HG02885 (cell line): ENCODE measurements around the gene GPR158.

Experiments used
- ATAC-seq: cut with Tn5 transposase; IDR thresholded peaks from one replicate; pipeline ENCODE4 v1.9.1; 2021; ENCODE audit warnings: mild to moderate bottlenecking; ENCODE audit not compliant: unreplicated experiment, poor library complexity

The GPR158 gene

DNA sequence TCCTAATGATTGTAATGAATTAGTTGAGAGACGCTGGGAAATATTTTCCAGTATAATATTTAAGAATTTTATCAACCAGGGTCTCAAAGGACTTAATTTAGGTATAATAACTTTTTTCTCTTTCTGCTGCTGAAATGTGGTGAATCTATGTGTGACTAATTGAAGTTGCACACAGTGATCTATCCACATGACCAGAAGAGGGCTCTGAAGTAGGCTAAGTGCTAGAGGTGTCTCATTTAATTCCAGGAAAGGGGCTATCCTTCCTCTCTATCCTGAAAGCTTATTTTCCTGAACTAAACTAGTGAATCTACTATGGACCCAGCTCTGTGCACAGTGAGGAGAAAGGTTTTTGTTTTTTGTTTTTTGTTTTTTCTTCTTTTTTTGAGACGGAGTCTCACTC is 464.8 kb downstream of the GPR158 start:
- no peak for ATAC-seq

DNA sequence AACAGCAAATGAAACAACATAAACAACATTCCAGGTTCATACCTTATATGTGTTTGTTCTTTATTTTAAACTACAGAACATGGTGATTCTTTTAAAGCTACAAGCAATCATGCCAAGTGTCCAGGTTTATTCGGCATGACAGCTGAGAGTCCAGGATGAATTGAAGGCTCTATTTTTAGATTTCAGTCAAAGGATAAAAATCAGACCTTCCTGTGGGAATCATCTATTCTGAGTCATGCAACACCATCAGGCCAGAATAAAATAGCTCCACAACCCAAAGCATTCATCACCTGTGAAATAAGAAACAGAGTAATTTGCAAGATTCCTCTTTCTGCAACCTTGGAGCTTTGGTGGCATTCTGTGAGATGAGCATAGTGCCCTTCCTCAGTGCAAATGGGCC is 466.8 kb downstream of the GPR158 start:
- ATAC-seq = no peak

DNA sequence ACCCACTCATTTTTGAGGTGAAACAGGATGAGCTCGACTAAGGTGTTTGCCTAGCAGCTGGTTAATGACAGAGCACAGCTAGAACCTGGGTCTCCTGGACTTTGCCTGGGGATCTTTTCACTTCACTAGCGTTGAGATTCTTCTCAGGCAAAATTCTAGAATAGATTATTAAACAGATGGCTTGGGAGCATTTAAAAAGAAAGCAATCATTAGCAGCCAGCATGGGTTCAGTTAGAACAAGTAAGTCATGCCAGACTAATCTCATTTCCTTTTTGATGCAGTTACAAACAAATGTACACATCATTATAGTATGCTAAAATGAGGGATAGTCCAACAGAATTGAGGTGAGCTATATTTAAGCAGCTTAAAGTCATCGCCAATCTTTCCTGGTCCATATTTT is 467.9 kb downstream of the GPR158 start:
- ATAC-seq = no peak

DNA sequence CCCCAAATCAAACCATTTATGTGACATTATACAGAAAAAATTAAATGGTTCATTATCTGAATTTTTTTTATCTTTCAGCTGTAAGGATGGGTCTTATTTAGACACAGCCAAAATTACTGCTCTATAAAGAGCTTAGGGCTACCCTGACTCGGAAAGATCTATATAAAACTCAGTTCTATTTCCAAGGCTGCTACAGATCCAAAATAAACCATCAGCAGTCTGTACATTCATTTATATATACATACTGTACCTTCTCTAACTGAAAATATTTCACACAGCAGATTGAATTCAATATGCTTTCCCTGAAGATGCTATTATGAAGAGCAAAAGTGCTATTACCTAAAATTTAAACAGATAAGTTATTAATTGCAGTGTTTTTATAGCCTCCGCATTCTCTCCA is 471.6 kb downstream of the GPR158 start:
- ATAC-seq = no peak

DNA sequence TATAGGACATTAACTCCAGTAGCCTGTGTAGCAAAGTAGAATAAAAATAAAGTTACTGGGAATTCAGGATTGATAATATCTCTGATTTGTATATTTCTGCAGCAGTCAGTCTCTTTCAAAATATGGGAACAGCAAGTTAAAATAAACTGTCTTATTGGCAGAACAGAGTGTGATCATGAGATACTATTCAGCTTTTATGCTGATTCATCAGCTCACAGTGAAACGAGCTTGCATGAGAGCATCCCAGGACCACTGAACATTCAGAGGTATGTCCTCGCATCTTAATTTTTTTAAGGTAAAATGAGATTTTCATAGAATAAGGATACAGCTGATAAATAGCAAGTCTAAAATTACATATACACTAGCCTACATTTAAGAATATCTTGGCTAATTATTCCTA is 476.7 kb downstream of the GPR158 start:
- ATAC-seq = no peak
